Glutamatergic neuron (in vitro differentiated cells): ENCODE results near the gene TSPAN9. TPM values are rescaled to one million over a fixed set of nuclear protein-coding genes. Genes with fewer than 3 reads are reported as not detected.

ENCODE experiments used
- DNase-seq: peaks from one replicate; pipeline ENCODE4 v3.0.0; 2022
- H3K27ac Mint-ChIP-seq: one replicate; pipeline ENCODE4 v1.8.0; 2020; ENCODE audit warnings: mild to moderate bottlenecking, mixed read lengths, inconsistent platforms; ENCODE audit not compliant: unreplicated experiment
- H3K27me3 Mint-ChIP-seq: one replicate; pipeline ENCODE4 v1.8.0; 2020; ENCODE audit warnings: mild to moderate bottlenecking, moderate library complexity, mixed read lengths, inconsistent platforms; ENCODE audit not compliant: unreplicated experiment
- H3K36me3 Mint-ChIP-seq: one replicate; pipeline ENCODE4 v1.8.0; 2020; ENCODE audit warnings: mild to moderate bottlenecking, mixed read lengths, inconsistent platforms; ENCODE audit not compliant: unreplicated experiment
- H3K4me1 Mint-ChIP-seq: one replicate; pipeline ENCODE4 v1.8.0; 2020; ENCODE audit warnings: mild to moderate bottlenecking, low read depth, mixed read lengths, inconsistent platforms; ENCODE audit not compliant: unreplicated experiment
- H3K4me3 Mint-ChIP-seq: one replicate; pipeline ENCODE4 v1.8.0; 2020; ENCODE audit warnings: mild to moderate bottlenecking, mixed read lengths, inconsistent platforms; ENCODE audit not compliant: unreplicated experiment
- H3K9me3 Mint-ChIP-seq: one replicate; pipeline ENCODE4 v1.8.0; 2020; ENCODE audit warnings: mild to moderate bottlenecking, moderate library complexity, mixed read lengths, inconsistent platforms; ENCODE audit not compliant: unreplicated experiment
- CTCF ChIP-seq: fragments of 200-600 bp; sonication (generic); IDR thresholded peaks from one replicate; pipeline ENCODE4 v1.5.0; 2021; ENCODE audit not compliant: partially characterized antibody, unreplicated experiment
- total RNA-seq: library from RNA; stranded (reverse); fragmentation: NEBNext Ultra II Directional; extraction: Animal tissue kit (Norgen Biotek cat#: 25700); gene quantifications from one replicate; pipeline ENCODE4 v1.2.1, GENCODE V29; 2021; ENCODE audit not compliant: unreplicated experiment

Gene TSPAN9
- total RNA-seq, 1 donor from 2014 or later, result 142 TPM

GRCh38 chr12:3089588-3089987 is 12.4 kb downstream of the TSPAN9 start:
- Mint-ChIP-seq H3K36me3 (no peaks in the 10 kb centered on the region), H3K27me3 (peaks cover 10% of the 10 kb centered on the region), H3K27ac (no peak overlapping the region), H3K4me1 (peaks cover 34% of the 10 kb centered on the region), H3K4me3 (no peak overlapping the region), H3K9me3 (peaks cover 2% of the 10 kb centered on the region)
- no peak for DNase-seq
- no peak for TF ChIP-seq CTCF

- H3K27ac Mint-ChIP-seq, result no peak overlapping the region
- no peaks in the 10 kb centered on the region for H3K36me3 Mint-ChIP-seq
- DNase-seq, result no peak
- TF ChIP-seq CTCF, result no peak
- H3K27me3 Mint-ChIP-seq, result peaks cover 10% of the 10 kb centered on the region
- H3K4me1 Mint-ChIP-seq, result peaks cover 34% of the 10 kb centered on the region
- peaks cover 2% of the 10 kb centered on the region for H3K9me3 Mint-ChIP-seq
- peak overlapping the region; percentile 25 for H3K4me3 Mint-ChIP-seq
Observed at GRCh38 chr12:3090240-3091037, 13.3 kb downstream of the TSPAN9 start.

- Mint-ChIP-seq H3K4me3 (peak overlapping the region; percentile 10), H3K27me3 (peaks cover 10% of the 10 kb centered on the region), H3K27ac (no peak overlapping the region), H3K9me3 (peaks cover under 1% of the 10 kb centered on the region), H3K36me3 (peaks cover under 1% of the 10 kb centered on the region), H3K4me1 (peaks cover 32% of the 10 kb centered on the region)
- no peak for TF ChIP-seq CTCF
- DNase-seq, result no peak
Observed at GRCh38 chr12:3091038-3091319, 13.8 kb downstream of the TSPAN9 start.

- Mint-ChIP-seq H3K36me3 (peaks cover 7% of the 10 kb centered on the region), H3K4me1 (peaks cover 31% of the 10 kb centered on the region), H3K27me3 (peaks cover 10% of the 10 kb centered on the region), H3K4me3 (peak overlapping the region; percentile 46), H3K9me3 (peaks cover 5% of the 10 kb centered on the region), H3K27ac (peak overlapping the region; percentile 69)
- no peak for DNase-seq
- TF ChIP-seq CTCF, result no peak
Observed at GRCh38 chr12:3091382-3092241, 14.4 kb downstream of the TSPAN9 start.

- no peak overlapping the region for H3K27ac Mint-ChIP-seq
- H3K27me3 Mint-ChIP-seq, result peaks cover 12% of the 10 kb centered on the region
- peaks cover 12% of the 10 kb centered on the region for H3K36me3 Mint-ChIP-seq
- no peak overlapping the region for H3K4me3 Mint-ChIP-seq
- DNase-seq, result no peak
- peaks cover 7% of the 10 kb centered on the region for H3K9me3 Mint-ChIP-seq
- no peak for TF ChIP-seq CTCF
- H3K4me1 Mint-ChIP-seq, result peaks cover 37% of the 10 kb centered on the region
Observed at GRCh38 chr12:3092764-3093163, 15.6 kb downstream of the TSPAN9 start.
